ENCODE measurements around the gene SLC26A4. TPM values are rescaled to one million over a fixed set of nuclear protein-coding genes. Genes with fewer than 3 reads are reported as not detected.

Gene SLC26A4
- total RNA-seq, 1 donor from 2014 or later, result 0.12 TPM

GRCh38 chr7:107701191-107701590 is 40.6 kb downstream of the SLC26A4 start:
- H3K36me3 Mint-ChIP-seq (ENCODE audit: low read depth), result no peaks in the 10 kb centered on the region
- H3K9me3 Mint-ChIP-seq, result no peaks in the 10 kb centered on the region
- DNase-seq (ENCODE audit: low read depth, low spot score), result no peak
- TF ChIP-seq CTCF (conservative IDR thresholded peaks at IDR 0.05), result no peak
- no peak overlapping the region for H3K27ac Mint-ChIP-seq (ENCODE audit: unreplicated experiment)
- H3K4me1 Mint-ChIP-seq, result peaks cover 33% of the 10 kb centered on the region
- H3K4me3 Mint-ChIP-seq, result no peak overlapping the region
- H3K27me3 Mint-ChIP-seq (ENCODE audit: low read depth), result no peaks in the 10 kb centered on the region

GRCh38 chr7:107703219-107703618 is 42.6 kb downstream of the SLC26A4 start:
- H3K27me3 Mint-ChIP-seq (ENCODE audit: low read depth), result no peaks in the 10 kb centered on the region
- no peak for TF ChIP-seq CTCF (conservative IDR thresholded peaks at IDR 0.05)
- no peaks in the 10 kb centered on the region for H3K36me3 Mint-ChIP-seq (ENCODE audit: low read depth)
- H3K4me1 Mint-ChIP-seq, result peaks cover 19% of the 10 kb centered on the region
- no peak overlapping the region for H3K4me3 Mint-ChIP-seq
- H3K27ac Mint-ChIP-seq (ENCODE audit: unreplicated experiment), result no peak overlapping the region
- H3K9me3 Mint-ChIP-seq, result no peaks in the 10 kb centered on the region
- no peak for DNase-seq (ENCODE audit: low read depth, low spot score)

- peaks cover 2% of the 10 kb centered on the region for H3K9me3 Mint-ChIP-seq
- H3K27ac Mint-ChIP-seq (ENCODE audit: unreplicated experiment), result no peak overlapping the region
- no peak for DNase-seq (ENCODE audit: low read depth, low spot score)
- peaks cover 19% of the 10 kb centered on the region for H3K4me1 Mint-ChIP-seq
- H3K27me3 Mint-ChIP-seq (ENCODE audit: low read depth), result no peaks in the 10 kb centered on the region
- TF ChIP-seq CTCF (conservative IDR thresholded peaks at IDR 0.05), result no peak
- H3K36me3 Mint-ChIP-seq (ENCODE audit: low read depth), result no peaks in the 10 kb centered on the region
- H3K4me3 Mint-ChIP-seq, result no peak overlapping the region
These were observed 43.2 kb downstream of the SLC26A4 start for GRCh38 chr7:107703872-107704271.

- TF ChIP-seq CTCF (conservative IDR thresholded peaks at IDR 0.05), result no peak
- Mint-ChIP-seq H3K27ac (ENCODE audit: unreplicated experiment) (no peak overlapping the region), H3K9me3 (peaks cover 3% of the 10 kb centered on the region), H3K4me3 (no peak overlapping the region), H3K4me1 (no peaks in the 10 kb centered on the region), H3K27me3 (ENCODE audit: low read depth) (no peaks in the 10 kb centered on the region), H3K36me3 (ENCODE audit: low read depth) (no peaks in the 10 kb centered on the region)
- DNase-seq (ENCODE audit: low read depth, low spot score), result no peak
These were observed 48.3 kb downstream of the SLC26A4 start for GRCh38 chr7:107708956-107709355.

GRCh38 chr7:107711301-107711700 is 50.7 kb downstream of the SLC26A4 start:
- TF ChIP-seq CTCF (conservative IDR thresholded peaks at IDR 0.05), result no peak
- Mint-ChIP-seq H3K27ac (ENCODE audit: unreplicated experiment) (no peak overlapping the region), H3K4me3 (no peak overlapping the region), H3K9me3 (peaks cover 3% of the 10 kb centered on the region), H3K4me1 (no peaks in the 10 kb centered on the region), H3K36me3 (ENCODE audit: low read depth) (no peaks in the 10 kb centered on the region), H3K27me3 (ENCODE audit: low read depth) (no peaks in the 10 kb centered on the region)
- no peak for DNase-seq (ENCODE audit: low read depth, low spot score)

GRCh38 chr7:107712025-107712424 is 51.4 kb downstream of the SLC26A4 start:
- H3K27ac Mint-ChIP-seq (ENCODE audit: unreplicated experiment), result no peak overlapping the region

More at GRCh38 chr7:107712025-107712424, 51.4 kb downstream of the SLC26A4 start:
- H3K9me3 Mint-ChIP-seq, result peaks cover 3% of the 10 kb centered on the region
- no peak for TF ChIP-seq CTCF (conservative IDR thresholded peaks at IDR 0.05)
- no peak overlapping the region for H3K4me3 Mint-ChIP-seq
- H3K36me3 Mint-ChIP-seq (ENCODE audit: low read depth), result no peaks in the 10 kb centered on the region
- DNase-seq (ENCODE audit: low read depth, low spot score), result no peak
- no peaks in the 10 kb centered on the region for H3K27me3 Mint-ChIP-seq (ENCODE audit: low read depth)
- H3K4me1 Mint-ChIP-seq, result no peaks in the 10 kb centered on the region

Data from neural crest cell (in vitro differentiated cells).